Right kidney (tissue), 1 donor: Measurements from ENCODE around the gene NBR1.
"Not testable (repeated sequence)": the region's sequence is repeated elsewhere in the genome, so short reads cannot be mapped to it uniquely, and the experiment has no call there.

Experiments
- DNase-seq: peaks from one replicate; pipeline ENCODE4 v3.0.0-alpha.2; 2016

Gene NBR1

DNA sequence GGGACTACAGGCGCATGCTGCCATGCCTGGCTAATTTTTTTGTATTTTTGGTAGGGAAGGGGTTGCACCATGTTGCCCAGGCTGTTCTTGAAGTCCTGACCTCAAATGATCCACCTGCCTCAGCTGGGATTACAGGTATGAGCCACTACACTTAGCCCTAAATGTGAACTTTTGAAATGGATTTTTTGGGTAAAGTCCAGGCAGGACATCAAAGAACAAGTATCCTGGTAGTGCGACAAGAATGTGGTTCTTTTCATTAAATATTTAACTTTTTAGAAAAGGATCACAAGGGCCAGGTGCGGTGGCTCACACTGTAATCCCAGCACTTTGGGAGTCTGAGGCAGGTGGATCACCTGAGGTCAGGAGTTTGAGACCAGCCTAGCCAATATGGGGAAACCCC, 15.3 kb upstream of the NBR1 start:
- DNase-seq: no peak

DNA sequence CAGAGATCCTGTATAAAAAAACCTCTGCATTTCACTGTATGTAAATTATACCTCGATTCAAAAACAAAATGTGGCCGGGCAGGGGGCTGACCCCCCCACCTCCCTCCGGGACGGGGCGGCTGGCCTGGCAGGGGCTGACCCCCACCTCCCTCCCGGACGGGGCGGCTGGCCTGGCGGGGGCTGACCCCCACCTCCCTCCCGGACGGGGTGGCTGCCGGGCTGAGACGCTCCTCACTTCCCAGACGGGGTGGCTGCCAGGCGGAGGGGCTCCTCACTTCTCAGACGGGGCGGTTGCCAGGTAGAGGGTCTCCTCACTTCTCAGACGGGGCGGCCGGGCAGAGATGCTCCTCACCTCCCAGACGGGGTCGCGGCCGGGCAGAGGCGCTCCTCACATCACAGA, 11.8 kb upstream of the NBR1 start:
- DNase-seq: not testable (repeated sequence)

DNA sequence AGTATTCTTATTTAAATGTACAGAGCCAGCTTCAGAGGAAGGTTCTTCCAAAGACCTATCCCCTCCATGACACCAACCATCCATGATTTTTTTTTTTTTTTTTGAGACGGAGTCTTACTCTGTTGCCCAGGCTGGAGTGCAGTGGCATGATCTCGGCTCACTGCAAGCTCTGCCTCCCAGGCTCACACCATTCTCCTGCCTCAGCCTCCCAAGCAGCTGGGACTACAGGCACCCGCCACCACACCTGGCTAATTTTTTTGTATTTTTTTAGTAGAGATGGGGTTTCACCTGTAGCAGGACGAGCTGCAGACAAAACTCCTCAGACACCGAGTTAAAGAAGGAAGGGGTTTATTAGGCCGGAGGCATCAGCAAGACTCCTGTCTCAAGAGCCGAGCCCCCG, 11.1 kb upstream of the NBR1 start:
- DNase-seq: not testable (repeated sequence)

DNA sequence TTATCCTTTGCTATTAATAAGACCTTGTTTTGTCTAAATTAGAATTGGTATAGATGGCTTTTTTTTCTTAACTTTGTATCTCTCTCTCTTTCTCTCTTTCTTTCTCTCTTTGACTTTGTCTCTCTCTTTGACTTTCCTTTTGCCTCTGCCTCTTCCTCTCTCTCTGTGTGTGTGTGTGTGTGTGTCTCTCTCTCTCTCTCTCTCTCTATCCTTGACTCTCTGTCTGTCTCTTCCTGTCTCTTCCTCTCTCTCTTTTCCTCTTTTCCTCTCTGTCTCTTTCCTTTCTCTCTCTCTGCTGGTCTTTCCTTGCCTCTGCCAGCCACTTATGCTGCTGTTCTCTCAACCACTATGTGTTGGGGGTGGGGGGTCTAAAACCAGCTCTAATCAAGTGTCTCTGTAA, 5.0 kb upstream of the NBR1 start:
- not testable (repeated sequence) for DNase-seq

DNA sequence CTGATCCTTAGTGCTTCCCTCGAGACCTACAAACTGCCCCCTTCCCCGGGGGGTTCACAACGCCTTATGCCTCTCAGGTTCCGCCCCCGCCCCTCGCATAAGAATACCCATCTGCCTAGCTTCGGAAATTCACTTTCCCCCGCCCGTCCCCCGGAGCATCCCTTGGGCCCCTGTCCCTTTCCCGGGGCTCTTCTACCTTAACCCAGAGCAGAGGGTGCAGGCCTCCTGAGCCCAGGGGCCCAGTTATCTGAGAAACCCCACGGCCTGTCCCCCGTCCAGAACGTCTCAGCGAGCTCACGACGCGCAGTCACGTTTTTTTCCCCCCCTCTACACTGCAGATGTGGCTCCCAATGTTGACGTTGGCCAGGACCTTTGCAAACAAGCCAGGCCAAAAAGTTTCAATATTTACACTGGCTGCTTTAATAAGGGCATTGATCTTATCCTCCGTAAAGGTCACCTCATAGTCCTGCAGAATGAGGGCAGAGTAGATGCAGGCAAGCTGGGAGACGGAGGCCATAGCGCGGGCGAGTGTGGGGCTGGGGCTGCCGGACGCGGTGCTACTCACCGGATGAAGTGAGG, 1.4 kb upstream of the NBR1 start:
- no peak for DNase-seq

DNA sequence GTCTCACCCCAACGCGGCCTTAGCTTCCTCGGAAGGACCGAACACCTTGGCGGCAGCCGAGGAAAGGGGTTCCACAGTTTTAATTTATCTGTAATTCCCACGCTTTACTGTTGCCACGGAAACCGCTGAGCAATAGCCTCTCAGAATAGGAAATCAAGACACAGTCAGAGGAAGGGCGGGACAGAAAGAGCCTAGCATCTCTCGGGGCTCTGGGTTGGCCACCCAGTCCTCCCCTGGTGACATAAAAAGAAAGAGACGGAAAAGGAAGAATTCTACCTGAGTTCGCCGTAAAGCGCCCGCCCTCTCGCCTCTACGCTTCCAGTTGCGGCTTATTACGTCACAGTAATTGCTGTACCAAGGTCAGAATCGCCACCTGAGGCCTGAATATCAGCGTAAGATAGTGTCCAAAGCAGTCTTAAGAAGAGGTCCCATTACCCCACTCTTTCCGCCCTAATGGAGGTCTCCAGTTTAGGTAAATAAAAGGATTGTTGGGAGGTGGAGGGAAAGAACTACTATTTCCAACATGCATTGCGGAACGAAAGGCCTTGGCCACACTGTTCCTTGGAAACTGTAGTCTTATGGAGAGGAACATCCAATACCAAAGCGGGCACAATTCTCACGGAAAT, 761 bp upstream of the NBR1 start:
- peak; percentile 84 for DNase-seq

DNA sequence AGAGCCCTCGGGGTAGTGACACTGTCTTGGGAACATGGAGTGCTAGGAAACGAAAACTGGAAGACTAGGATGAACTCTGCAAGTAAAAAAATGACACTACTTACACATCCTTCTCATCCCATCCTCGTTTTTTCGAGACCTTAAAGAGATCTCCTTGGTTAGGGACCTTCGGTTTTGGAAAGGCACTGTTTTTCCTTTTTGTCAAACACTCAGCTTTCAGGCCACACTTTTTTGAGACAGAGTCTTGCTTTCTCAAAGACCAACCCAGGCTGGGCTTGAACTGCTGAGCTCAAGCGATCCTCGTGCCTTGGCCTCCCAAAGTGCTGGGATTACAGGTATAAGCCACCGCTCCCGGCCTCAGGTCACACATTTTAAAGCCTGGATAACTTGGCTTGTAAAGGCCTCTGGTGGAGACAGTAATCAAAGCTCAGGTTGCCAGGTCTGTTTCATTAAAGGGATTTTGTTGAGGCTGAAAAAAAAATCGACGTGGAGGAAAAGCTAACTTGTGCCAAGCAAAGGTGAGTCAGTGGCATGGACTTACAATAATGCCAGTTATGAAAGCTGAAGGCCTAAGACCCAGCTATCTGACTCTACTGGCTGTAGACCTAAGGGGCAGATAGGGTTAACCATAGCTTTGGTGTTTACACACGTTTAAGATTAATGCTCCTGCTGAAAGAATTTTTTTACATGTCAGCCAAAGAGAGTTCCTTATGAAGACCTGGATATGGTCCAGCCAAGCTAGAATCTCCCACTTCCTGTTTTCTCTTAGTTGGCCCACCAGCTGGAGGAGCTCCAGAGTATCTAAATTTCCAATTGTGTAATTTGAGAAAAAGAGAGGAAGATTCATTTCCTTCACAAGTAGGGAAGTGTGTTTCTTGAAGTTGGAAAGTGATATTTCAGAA, 823 bp downstream of the NBR1 start:
- DNase-seq: peak; percentile 55

DNA sequence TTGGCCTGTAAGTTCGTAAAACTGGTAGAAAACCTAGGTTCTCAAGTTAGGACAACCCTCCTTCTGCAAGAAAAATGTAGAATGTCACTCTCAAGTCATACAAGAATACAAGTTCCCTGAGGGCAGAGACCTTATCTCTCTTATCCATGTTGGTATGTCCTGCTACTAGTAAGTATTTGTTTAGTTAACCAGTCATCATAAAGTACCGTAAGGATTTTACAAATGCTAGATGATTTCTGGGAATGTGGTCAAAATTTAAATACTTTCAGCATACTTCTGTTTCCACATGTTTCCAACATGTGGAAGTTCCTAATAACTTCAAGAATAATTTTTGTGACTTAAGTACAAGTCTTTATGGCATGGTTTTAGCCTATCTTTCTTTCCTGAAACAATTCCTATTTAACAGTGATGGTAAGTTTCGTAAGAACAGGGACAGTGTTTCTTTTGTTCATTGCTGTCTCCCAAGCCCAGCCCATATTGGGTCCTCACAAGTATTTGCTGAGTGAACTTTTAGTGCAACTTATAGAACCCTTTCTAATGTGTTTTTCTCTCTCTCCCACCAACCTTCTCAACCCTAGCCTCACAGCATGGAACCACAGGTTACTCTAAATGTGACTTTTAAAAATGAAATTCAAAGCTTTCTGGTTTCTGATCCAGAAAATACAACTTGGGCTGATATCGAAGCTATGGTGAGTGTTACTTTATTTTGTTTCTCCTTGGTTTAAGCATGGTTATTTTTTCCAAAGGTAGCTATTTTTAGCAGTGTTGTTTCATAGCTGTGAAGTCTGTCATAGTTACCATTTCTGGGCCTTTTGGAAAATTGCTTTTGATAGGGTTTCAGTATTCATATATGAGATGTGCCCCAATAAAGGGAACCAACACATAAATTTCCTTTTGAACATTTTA, 4.5 kb downstream of the NBR1 start:
- no peak for DNase-seq

DNA sequence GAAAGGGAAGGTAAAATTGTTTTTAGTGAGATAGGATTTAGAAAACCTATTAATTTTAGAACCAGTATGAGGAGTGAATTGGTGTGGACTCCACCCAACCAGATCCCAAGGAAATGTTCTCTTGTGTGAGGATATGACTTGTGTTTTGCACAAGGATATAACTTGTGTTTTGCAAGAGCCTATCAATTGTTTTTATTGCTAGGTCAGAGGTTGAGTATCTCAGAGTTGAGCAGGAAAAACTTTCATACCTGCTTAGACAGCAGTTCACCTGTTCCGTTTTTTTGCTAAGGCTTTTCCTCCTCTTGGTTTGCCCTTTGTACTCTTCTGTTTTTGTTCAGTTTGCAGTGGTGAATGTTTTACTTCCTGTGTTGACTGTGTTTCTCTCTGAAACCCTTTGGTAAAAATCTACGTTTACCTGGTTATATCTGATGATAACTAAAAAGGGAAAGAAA, 5.1 kb downstream of the NBR1 start:
- DNase-seq: no peak

DNA sequence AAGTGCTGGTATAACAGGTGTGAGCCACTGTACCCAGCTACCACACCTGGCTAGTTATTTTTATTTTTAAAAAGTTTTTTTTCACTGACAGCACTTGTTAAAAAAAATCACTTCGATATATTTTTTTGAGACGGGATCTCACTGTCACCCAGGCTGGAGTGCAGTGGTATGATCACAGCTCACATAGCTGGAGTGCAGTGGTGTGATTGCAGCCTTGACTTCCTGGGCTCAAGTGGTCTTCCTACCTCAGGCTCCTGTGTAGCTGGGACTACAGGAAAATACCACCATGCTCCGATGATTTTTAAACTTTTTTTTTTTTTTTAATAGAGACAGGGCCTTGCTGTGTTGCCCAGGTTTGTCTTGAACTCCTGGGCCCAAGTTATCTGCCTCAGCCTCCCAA, 12.9 kb downstream of the NBR1 start:
- no peak for DNase-seq

DNA sequence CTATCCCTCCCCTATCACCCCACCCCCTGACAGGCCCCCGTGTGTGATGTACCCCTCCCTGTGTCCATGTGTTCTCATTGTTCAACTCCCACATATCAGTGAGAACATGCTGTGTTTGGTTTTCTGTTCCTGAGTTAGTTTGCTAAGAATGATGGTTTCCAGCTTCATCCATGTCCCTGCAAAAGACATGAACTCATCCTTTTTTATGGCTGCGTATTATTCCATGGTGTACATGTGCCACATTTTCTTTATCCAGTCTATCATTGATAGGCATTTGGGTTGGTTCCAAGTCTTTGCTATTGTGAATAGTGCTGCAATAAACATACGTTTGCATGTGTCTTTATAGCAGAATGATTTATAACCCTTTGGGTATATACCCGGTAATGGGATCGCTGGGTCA, 15.6 kb downstream of the NBR1 start:
- DNase-seq: not testable (repeated sequence)

DNA sequence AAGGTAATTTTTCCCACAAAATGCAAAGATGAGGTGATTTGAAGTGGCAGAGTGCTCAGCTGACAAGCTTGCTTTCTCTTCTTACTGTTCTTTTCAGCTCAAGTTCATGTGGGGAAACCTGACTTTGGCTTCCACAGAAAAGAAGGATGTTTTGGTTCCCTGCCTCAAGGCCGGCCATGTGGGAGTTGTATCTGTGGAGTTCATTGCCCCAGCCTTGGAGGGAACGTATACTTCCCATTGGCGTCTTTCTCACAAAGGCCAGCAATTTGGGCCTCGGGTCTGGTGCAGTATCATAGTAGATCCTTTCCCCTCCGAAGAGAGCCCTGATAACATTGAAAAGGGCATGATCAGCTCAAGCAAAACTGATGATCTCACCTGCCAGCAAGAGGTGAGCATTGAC, 22.2 kb downstream of the NBR1 start:
- no peak for DNase-seq

DNA sequence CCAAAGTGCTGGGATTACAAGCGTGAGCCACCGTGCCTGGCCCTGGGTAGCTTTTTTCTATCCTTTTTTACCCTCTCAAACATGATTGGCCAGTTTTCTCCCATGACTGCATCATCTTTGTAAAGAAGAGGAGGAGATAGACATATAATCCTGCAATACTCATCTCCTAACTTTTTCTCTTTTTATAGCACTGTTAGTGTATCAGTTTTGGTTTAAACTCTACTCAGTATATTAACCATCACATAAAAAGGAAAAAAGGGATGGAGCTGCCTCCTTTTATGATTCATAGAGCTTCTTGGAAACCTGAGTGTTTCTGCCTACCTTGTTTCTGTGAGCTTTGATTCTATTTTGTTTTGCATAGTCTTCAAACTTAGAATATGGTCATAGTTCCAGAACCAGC, 28.6 kb downstream of the NBR1 start:
- no peak for DNase-seq

DNA sequence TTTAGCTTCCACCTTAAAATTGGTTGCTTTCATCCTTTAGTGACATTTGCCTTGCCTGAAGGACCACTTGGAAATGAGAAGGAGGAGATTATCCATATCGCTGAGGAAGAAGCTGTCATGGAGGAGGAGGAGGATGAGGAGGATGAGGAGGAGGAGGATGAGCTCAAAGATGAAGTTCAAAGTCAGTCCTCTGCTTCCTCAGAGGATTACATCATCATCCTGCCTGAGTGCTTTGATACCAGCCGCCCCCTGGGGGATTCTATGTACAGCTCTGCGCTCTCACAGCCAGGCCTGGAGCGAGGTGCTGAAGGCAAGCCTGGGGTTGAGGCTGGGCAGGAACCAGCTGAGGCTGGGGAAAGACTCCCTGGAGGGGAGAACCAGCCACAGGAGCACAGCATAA, 29.1 kb downstream of the NBR1 start:
- DNase-seq: no peak

DNA sequence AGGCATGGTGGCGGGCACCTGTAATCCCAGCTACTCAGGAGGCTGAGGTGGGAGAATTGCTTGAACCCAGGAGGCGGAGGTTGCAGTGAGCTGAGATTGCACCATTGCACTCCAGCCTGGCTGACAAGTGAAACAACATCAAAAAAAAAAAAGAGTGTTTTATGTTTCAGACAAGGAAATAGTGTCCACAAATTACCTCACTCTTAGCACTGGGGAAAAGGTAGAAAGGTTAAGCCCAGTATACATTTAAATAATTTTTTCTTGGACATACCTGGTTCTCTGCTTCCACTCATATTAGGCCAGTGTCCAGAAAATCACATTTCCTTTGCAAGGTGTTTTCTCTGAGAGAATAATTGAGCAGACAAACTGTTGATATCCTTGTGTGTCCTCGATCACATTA, 32.0 kb downstream of the NBR1 start:
- not testable (repeated sequence) for DNase-seq

DNA sequence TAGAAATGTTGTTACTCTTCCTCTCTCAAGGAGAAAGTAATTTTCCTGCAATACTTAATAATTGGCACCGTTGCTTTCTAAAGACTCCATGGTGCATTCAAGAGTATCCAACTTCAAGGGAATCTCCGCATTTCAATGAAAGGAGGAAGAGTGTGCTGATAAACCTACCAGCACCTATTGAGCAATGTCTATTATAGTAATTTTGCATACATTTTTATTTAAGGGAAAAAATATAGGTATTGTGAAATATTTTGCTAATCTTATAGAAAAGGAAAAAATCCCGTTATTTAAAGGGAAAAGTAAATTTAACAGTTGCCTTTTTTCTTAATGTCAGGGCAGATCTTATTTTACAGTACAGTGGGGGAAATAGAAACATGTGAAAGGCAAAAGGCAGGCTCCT, 39.6 kb downstream of the NBR1 start:
- no peak for DNase-seq

DNA sequence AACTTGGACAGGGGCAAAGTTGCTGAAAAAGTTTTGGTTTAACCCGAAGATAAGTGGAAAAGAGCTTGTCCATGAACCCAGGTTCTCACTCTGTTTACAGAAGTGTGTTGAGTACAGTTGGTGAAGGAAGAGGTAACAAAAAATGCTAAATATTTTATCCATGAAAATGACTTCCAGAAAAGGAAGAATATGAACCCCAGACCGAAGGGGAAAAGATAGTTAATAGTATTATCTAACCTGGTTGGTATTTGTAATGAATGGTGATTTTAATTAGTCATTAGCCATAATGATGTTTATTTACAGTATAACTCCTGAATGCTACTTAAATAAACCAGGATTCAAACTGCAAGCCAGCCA, 40.1 kb downstream of the NBR1 start:
- DNase-seq: no peak

DNA sequence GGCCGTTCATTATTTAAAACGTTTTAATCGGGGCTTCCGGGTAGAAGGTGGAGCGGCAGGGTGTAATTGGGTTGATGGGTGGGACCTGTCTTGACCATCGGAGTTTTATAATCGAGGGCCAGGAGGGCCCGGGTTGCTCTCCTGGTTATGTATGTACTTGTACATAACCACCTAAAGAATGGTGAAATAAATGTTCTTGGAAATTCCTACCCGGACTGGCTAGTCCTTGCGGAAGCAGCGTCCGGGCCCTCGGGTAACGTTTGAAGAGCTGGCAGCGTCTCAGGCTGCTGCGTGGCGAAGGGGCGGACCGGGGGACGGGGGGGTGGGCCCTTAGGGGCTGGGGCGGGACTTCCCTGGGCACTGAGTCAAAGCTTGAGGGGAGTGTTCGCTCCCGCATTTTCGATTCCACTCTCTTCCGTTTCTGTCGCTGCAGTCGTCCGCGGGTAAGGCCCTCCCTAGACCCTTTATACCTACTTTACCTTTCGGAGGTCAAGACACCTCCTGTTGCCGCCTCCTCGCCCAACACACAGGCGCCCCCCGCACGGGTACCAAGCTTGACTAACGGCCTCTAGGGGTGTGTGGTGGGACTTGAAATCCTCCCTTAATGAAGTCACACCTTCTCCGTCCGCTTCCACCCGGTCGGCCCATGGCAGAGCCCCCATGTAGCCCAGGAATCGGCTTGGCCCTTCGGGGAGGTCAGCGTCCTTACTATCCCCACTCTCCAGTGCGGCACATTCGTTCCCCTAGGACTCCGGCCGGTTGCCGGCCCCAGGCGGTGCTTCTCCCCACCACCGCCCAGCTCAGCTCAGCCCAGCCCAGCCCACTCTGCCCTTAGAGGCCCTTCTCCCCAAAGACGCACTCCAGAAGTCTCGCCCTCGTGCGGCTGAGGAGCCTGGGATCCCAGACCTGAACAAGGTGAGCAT, 40.7 kb downstream of the NBR1 start, which contains the start of gene TMEM106A:
TSS of gene TMEM106A (plus strand) at position 396 of the 923 bp plus-strand sequence. CDS start 1,167 bp downstream, outside the sequence.
- DNase-seq: peak; percentile 86

DNA sequence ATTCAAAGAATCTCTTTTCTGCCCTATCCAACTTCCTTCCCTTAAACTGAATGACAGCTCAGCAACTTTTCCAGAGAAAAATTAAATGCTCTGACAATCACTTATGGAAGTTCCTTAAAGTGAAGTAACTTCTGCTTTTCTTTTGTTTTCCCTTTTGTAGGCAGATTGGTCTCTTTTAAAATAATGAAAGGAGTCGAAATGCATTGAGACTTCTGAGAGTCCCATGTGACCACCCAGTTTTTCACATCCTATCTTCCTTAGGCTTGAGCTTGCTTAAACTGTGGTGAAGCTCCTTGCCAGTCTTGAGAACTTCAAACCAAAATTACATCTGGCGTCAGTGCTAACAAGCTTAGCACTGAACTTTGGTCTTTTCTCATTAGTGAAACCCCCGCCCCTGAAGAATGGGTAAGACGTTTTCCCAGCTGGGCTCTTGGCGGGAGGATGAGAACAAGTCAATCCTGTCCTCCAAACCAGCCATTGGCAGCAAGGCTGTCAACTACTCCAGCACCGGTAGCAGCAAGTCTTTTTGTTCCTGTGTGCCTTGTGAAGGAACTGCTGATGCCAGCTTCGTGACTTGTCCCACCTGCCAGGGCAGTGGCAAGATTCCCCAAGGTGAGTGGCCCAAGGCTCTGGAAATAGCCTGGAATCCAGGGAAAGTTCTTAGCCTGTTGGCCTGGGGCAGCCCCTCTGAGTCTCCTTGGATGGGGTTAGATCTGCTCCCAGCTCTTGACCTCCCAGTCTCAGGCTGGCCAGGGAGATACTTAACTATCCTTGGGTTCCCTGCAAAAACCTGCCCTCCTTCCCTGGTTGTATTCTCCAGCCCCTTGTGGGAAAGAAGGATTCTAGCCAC, 41.9 kb downstream of the NBR1 start:
- DNase-seq: no peak

DNA sequence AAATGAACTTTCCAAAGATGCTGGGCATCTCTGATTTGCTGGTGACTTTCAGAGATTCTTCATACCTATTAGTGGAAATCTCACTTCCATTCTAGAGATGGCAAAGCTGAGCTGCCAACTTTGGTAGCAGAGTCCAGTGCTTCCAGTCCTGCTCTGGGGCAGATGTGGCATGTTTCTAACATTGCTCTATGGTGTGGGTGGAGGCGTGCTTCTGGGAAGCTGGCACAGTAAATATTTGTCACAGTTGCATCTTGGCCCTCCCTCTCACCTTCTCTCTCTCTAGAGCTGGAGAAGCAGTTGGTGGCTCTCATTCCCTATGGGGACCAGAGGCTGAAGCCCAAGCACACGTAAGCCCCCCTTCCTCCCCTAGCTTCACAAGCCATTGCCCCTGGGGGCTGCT, 42.5 kb downstream of the NBR1 start:
- DNase-seq: no peak
